ENCODE results near the gene PKDCC.

PKDCC gene

DNA sequence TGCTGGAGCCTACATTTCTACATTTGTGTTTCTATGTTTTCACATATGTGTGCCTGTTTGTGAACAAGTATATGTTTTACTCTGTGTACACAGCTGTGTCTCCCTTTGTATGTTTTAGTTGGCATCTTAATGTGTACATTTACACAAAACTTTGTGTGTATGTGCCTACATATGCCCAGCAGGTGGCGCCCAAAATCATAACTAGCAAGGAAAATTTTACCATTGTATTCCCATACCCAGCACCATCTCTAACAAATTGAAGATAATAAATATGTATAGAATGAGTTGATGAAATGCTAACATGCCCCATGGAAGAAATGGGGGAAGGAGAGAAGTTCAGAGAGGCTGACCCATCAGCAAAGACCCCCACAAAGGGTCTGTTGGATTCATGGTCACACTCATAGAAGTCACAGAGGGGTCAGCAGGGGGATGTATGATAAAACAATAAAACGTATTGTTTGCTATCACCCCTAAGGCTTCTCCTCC, 48.1 kb downstream of the PKDCC start:
- TF ChIP-seq, protein P1, sequence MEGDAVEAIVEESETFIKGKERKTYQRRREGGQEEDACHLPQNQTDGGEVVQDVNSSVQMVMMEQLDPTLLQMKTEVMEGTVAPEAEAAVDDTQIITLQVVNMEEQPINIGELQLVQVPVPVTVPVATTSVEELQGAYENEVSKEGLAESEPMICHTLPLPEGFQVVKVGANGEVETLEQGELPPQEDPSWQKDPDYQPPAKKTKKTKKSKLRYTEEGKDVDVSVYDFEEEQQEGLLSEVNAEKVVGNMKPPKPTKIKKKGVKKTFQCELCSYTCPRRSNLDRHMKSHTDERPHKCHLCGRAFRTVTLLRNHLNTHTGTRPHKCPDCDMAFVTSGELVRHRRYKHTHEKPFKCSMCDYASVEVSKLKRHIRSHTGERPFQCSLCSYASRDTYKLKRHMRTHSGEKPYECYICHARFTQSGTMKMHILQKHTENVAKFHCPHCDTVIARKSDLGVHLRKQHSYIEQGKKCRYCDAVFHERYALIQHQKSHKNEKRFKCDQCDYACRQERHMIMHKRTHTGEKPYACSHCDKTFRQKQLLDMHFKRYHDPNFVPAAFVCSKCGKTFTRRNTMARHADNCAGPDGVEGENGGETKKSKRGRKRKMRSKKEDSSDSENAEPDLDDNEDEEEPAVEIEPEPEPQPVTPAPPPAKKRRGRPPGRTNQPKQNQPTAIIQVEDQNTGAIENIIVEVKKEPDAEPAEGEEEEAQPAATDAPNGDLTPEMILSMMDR (IDR thresholded peaks at IDR 0.05; ENCODE audit: insufficient read depth, low read length, poor library complexity, severe bottlenecking): peak; percentile 73
- DNase-seq (ENCODE audit: extremely low read depth, insufficient read length): no peak
- Histone ChIP-seq H3K4me3 (replicated peaks; ENCODE audit: low read depth, low read length) (no peak overlapping the region), H3K27me3 (replicated peaks; ENCODE audit: control insufficient read depth, insufficient read depth, low read length) (no peaks in the 10 kb centered on the region; the same call in none of the 2 replicates), H3K36me3 (ENCODE audit: control insufficient read depth, insufficient read depth, low read length) (no peaks in the 10 kb centered on the region)

DNA sequence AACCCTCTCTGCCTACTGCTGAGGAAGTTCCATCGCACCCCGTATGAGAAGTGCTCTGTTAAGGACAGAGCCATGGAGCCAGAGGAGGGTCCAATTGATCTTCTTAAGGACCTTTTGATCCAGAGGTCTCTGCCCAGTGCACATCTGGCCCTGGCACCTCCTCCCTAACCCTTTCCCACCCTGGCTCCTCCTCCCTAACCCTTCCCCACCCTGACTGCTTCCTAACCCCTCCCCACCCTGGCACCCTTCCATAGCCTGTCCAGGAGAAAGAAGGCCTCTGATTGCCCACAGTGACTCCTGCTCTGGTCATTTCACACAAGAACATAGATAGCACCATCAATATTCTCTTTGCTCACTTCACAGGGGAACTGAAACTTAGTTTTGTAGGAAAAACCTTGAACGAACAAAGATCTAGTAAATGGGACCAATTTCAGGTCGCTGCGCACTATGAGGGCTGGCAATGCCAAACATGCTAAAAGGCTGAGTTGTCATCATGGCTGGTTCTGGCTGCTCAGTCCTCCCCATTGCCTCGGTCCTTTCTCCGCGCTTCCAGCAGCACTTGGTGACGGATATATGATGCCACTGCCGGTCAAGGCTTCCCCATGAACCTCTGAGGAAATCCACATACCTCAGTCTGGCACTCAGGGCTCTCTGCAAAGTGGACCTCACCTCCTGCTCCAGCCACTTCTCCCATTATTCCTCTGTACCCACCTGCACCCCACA, 49.2 kb downstream of the PKDCC start:
- no peaks in the 10 kb centered on the region for H3K36me3 ChIP-seq (ENCODE audit: control insufficient read depth, insufficient read depth, low read length)
- peak; percentile 65 for DNase-seq (ENCODE audit: extremely low read depth, insufficient read length)
- TF ChIP-seq, protein P1 (IDR thresholded peaks at IDR 0.05; ENCODE audit: insufficient read depth, low read length, poor library complexity, severe bottlenecking): no peak
- H3K4me3 ChIP-seq (replicated peaks; ENCODE audit: low read depth, low read length): no peak overlapping the region
- no peaks in the 10 kb centered on the region; the same call in 1 of the 2 replicates for H3K27me3 ChIP-seq (replicated peaks; ENCODE audit: control insufficient read depth, insufficient read depth, low read length)

DNA sequence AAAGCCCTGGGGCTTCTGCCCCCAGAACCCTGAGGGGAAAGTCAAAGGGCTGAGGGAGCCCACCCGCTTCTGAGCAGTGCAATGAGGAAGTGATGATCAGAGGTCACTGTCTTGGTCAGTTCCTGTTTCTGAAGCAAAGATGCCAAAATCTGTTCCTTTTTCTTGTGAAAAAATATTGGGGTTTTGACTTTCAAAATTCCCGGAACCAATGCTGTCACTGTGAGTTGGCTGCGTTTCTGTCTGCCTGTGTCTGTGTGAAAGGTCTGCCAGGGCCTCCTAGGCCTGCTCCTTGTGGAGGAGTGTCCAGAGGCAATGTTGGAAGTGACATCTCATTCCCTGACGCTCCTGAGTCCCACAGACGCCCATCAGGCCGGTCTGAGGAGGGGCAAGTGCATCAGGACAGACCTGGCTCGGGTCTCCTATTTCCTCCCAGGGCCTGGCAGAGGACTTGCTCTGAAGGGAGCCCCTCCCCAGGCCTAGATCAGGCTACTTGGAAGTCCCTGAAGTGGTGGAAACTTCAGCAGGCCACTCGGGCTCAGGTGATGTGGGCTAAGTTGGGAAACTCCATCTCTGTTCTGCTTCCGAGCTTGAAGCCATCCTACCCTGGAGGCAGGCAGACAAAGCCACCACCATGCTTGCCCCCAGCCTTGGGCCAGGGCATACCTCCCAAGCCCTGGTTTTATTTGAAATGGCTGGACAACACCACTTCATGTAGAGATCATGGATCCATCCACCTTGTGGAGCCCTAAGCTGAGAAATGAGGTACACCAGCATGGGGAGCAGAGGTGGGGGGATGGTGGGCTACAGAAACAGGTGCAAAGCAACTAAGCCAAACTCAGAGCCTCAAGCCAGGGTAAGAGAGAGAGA, 51.0 kb downstream of the PKDCC start:
- DNase-seq (ENCODE audit: extremely low read depth, insufficient read length): peak; percentile 54

DNA sequence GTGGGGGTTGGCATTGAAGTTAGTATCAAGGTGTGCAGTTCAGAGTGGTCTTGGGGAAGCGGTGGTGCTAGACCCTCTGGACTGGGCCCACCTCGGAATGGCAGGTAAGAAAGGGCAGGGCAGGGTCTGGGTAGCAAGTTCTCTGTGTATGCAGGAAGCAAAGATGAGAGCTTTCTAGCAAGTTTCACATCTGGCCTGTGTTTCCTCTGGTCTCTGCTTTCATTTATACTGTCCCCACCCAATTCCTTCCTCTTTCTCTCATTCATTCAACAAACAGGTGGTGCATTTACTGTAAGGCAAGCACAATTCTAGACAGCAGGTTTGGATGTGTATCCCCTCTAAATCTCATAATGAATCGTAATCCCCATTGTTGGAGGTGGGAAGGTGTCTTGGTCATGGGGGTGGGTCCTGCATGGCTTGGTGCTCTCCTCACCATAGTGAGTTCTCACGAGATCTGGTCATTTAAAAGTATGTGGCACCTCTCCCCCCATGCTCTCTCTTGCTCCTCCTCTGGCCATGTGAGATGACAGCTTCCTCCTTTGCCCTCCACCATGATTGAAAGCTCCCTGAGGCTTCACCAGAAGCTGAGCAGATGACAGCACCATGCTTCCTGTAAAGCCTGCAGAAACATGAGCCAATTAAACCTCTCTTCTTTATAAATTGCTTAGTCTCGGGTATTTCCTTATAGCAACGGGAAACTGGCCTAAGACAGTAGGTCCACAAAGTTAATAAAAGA, 51.8 kb downstream of the PKDCC start:
- TF ChIP-seq, protein P1 (IDR thresholded peaks at IDR 0.05; ENCODE audit: insufficient read depth, low read length, poor library complexity, severe bottlenecking): no peak
- Histone ChIP-seq H3K27me3 (replicated peaks; ENCODE audit: control insufficient read depth, insufficient read depth, low read length) (no peaks in the 10 kb centered on the region), H3K36me3 (ENCODE audit: control insufficient read depth, insufficient read depth, low read length) (no peaks in the 10 kb centered on the region), H3K4me3 (replicated peaks; ENCODE audit: low read depth, low read length) (no peak overlapping the region)
- peak; percentile 66 for DNase-seq (ENCODE audit: extremely low read depth, insufficient read length)

More for the DNA sequence above, 51.0 kb downstream of the PKDCC start:
- TF ChIP-seq, protein P1 (IDR thresholded peaks at IDR 0.05; ENCODE audit: insufficient read depth, low read length, poor library complexity, severe bottlenecking): no peak
- H3K27me3 ChIP-seq (replicated peaks; ENCODE audit: control insufficient read depth, insufficient read depth, low read length): no peaks in the 10 kb centered on the region
- H3K36me3 ChIP-seq (ENCODE audit: control insufficient read depth, insufficient read depth, low read length): no peaks in the 10 kb centered on the region
- H3K4me3 ChIP-seq (replicated peaks; ENCODE audit: low read depth, low read length): no peak overlapping the region

DNA sequence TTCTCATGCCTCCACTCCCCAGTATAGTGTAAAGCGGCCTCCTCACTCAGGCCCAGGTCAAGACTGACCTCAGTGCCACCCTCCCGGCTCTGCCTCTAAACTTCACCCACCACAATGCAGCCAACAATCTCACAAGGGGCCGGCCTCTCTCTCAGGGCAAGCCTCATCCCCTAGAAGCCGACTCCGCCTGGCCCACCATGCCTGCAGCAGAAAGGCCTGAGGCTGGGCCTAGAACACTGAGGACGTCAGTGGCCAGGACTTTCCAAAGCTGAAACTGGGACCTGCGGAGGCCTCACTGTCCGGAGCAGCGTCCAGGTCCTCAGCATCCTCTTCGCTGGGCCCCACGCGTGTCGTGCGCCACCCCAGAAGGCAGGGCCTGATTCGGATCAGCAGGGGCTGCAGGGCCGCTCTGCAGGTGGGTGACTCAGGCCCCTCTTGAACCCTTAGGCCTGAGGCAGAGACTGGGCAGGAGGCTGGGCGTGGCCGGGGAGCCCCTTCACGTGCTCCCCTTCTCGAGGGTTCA, 52.9 kb downstream of the PKDCC start:
- Histone ChIP-seq H3K4me3 (replicated peaks; ENCODE audit: low read depth, low read length) (no peak overlapping the region), H3K36me3 (ENCODE audit: control insufficient read depth, insufficient read depth, low read length) (no peaks in the 10 kb centered on the region), H3K27me3 (replicated peaks; ENCODE audit: control insufficient read depth, insufficient read depth, low read length) (no peaks in the 10 kb centered on the region)
- no peak for DNase-seq (ENCODE audit: extremely low read depth, insufficient read length)
- TF ChIP-seq, protein P1 (IDR thresholded peaks at IDR 0.05; ENCODE audit: insufficient read depth, low read length, poor library complexity, severe bottlenecking): no peak
